NCI-H526 (cell line): ENCODE measurements around the gene SCGB3A1.

Experiments used
- DNase-seq, 2 experiments: peaks; one replicate each; lab custom pipeline; 2025; lab: John Stamatoyannopoulos, UW

SCGB3A1 gene, protein sequence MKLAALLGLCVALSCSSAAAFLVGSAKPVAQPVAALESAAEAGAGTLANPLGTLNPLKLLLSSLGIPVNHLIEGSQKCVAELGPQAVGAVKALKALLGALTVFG

GRCh38 chr5:180591311-180591887 is at the start of gene SCGB3A1:
Gene SCGB3A1 (minus strand): TSS chr5:180591499. CDS start chr5:180591462, 37 bp downstream.
- no peak for DNase-seq

DNA sequence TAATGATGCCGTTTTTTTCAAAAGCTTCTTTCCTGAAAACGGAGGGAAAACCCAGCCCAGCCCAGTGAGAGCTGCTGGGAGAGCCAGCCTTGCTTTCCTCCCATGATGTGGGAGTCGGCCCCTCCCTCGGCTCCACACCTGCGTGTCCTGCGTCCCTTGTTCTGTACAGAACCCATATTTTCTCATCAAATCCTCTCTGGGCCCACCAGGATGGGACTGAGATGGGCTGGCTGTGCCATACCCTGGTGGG is 49.2 kb upstream of the SCGB3A1 start:
- no peak for DNase-seq

DNA sequence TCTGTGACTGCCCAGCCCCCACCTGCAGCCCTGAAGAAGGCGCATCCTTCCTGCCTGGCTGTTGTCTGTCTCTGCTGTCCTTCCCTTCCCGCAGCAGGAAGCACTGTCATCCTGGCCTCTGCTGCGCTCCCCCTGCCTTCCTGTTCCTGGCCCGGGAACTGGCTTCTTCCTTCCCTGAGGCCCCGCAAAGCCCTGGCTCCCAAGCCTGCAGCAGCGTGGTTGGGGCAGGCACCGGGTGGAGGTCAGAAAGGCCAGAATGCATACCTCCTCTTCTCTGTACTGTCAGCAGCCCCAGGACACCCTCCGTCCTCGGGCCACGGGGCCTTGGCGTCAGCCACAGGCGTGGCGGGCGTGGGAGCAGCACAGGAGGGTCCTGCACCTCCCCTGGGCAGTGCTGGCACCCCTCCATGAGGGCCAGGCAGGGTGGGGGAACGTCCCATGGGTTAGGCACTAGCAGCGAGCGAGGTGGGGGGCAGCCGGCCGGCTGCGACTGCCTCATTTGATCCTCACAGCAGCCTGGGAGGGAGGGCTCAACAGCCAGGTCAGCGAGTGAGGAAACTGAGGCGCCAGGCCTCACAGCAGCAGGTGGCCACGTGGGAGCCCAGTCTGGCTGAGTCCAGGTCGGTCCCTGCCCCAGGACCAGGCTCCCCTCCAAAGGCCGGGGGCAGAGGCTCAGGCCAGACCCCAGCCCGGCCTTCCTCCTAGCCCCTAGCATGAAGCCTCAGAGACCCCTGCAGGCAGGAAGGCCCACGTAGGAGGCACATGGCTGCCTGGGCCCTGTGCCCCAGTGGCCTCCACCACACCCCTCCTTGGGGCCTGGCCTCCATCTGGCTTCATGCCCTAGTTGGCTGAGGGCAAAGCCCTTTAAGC is 48.7 kb upstream of the SCGB3A1 start:
- no peak for DNase-seq

- DNase-seq = no peak
Observed at GRCh38 chr5:180639287-180639686, 48.0 kb upstream of the SCGB3A1 start.

DNA sequence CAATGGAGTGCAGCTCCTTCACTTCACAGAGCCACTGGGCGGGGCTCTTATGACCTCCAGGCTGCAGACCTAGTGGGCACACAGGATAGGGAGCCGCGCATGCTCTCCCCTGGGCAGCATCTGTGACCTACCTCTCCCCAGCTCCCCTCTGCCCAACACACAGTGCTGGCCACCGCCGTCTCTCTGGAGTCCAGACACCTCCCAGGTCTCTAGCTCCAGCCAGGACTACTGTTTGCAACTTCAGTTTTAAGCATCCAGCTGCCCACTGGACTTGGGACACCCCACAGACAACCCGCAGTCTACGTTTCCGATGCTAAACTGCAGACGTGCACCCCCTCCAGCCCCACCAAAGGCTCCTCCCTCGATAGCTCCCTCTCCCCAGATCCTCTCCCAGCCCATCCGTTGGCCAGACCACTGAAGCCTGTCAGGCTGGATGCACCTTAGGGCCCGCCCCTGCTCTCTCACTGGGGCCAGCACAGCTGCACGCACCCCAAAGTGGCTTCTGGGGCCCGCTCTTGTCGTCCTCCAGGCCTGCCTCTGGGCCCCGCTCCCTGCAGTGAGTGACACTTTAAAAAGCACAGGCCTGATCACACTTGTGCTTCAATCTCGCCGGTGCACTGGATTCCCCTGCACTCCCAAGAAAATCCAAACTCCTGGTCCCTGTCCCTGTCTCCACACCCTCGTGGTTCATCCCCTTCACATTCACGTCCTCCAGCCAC is 46.8 kb upstream of the SCGB3A1 start:
- DNase-seq = no peak

DNA sequence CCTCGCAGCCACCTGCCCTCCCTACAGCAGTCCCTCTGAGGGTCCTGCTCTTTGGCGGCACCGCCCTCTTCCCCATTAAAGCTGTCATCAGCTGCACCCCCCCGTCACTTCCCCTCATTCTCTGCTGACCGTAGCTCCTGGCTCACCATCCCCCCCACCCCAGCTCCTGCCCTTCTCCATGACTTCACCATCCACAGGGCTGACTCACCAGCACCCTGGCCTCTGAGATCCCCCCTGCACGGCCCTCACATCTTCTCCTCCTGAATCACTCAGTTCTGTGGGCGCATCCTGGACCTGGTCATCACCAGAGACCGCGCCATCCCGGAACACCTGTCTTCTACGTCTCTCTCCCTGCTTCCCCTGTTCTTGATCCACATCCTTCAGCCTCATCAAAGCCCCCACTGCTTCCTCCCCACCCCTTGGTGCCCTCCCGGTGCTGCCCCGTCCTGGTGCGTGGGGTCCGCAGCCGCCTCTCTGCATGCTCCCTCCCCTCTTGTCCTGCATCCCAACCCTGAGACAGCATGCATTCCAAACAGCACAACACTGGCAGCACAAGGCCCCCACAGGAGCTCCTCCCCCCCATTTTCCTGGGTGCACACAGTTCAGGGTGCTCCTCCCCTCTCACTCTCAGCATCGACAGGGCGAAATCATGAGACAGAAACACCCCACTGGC is 45.2 kb upstream of the SCGB3A1 start:
- DNase-seq = no peak

DNA sequence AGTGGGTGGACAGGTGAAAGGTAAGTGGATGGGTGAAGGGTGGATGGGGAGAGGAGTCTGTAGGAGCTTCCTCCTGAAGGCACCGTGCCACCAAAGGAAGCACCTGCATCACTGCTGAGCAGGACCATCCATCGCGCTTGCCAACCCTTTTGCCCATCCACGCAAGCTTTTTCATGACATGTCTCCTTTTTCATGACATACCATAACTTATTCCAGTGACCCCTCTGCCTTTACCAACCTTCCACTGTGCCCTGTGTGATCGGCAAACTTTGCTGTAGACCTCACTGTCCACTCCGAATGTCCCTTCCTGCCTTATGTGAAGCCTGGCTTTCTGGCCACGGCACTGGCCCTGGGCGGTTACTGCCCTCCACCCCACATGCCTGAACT is 44.7 kb upstream of the SCGB3A1 start:
- DNase-seq = no peak

- no peak for DNase-seq
Observed at GRCh38 chr5:180633283-180634177, 42.2 kb upstream of the SCGB3A1 start.

GRCh38 chr5:180632768-180633167 is 41.5 kb upstream of the SCGB3A1 start:
- no peak for DNase-seq

- DNase-seq = no peak
Observed at GRCh38 chr5:180631549-180632383, 40.5 kb upstream of the SCGB3A1 start.

DNA sequence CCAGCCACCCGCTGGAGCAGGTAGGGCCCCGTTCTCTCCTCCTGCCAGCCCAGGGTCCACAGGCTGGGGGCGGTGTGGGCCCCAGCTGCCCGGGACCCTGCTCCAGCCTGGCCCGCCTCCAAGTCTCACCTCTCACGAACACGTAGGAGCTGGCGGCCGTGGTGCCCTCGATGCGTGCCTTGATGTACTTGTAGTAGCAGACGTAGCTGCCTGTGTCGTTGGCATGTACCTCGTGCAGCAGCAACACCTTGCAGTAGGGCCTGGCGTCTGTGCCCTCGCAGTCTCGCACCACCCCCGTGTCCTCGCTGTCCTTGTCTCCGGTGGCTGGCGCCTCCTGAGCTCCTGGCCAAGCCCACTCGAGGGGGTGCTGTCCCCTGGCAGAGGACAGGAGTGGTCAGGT is 39.1 kb upstream of the SCGB3A1 start:
- DNase-seq = no peak

GRCh38 chr5:180629831-180630382 is 38.6 kb upstream of the SCGB3A1 start:
- DNase-seq = no peak

- no peak for DNase-seq
Observed at GRCh38 chr5:180628827-180629750, 37.8 kb upstream of the SCGB3A1 start.

GRCh38 chr5:180628211-180628610 is 36.9 kb upstream of the SCGB3A1 start:
- DNase-seq = no peak

- no peak for DNase-seq
Observed at GRCh38 chr5:180627386-180628120, 36.3 kb upstream of the SCGB3A1 start.

DNA sequence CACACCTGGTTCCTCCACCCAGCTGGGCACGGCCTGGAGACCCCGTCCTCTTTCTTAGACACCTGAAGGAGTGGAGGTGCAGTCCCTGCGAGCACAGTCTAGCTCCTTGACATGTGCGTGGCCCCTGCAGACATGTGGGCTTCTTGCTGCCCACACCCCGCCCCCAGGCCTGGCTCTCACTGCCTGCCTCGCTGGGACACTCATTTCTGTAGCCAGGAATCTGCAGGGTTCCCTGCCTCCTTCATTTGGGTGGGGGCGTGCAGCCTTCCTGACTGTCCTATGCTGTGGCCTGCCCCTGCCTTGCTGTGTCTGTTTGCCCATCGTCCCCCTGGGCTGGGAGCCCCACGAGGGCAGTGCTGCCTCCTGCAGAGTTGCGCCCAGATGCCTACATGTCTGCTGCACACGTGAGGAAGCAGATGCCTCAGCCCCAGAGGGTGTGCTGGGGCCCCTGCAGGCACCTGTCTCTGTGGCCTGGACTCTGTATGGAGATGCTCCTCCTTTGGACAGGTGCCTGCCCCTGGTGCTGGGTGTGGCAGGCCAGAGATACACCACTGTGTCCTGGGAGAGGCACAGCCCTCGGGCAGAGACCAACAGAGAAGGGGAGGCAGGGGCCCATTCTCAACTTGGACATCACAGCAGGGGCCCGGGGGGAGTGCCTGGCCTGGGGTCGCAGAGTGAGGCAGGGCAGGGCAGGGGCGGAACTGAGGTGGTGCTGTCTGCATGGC is 35.5 kb upstream of the SCGB3A1 start:
- no peak for DNase-seq

- no peak for DNase-seq
Observed at GRCh38 chr5:180625791-180626660, 34.7 kb upstream of the SCGB3A1 start.
